ENCODE data around the gene PRKCH.

DNA sequence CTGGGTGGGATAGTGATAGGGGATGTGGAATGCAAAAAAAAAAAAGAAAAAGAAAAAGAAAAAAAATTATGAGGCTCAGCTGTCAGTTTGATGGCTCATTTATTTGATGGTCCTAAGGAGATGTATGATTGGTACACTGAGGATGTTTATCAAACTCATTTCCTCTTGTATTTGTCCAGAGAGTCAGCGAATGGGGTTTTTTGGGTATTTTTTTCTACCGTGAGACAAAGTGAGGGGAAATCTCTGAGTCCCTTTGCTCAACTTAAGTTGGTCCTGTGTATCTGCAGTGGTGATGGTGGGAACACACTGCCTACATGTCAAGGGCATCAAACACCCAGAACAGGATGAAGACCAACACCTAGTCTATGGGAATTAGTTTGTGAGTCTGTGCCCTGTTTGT lies 197.0 kb downstream of the PRKCH start:
- TF ChIP-seq, protein P1, sequence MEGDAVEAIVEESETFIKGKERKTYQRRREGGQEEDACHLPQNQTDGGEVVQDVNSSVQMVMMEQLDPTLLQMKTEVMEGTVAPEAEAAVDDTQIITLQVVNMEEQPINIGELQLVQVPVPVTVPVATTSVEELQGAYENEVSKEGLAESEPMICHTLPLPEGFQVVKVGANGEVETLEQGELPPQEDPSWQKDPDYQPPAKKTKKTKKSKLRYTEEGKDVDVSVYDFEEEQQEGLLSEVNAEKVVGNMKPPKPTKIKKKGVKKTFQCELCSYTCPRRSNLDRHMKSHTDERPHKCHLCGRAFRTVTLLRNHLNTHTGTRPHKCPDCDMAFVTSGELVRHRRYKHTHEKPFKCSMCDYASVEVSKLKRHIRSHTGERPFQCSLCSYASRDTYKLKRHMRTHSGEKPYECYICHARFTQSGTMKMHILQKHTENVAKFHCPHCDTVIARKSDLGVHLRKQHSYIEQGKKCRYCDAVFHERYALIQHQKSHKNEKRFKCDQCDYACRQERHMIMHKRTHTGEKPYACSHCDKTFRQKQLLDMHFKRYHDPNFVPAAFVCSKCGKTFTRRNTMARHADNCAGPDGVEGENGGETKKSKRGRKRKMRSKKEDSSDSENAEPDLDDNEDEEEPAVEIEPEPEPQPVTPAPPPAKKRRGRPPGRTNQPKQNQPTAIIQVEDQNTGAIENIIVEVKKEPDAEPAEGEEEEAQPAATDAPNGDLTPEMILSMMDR (IDR thresholded peaks at IDR 0.05) = no peak
- TF ChIP-seq POLR2A (IDR thresholded peaks at IDR 0.05) = no peak
